Measurements from ENCODE around the gene HDAC9.

DNA sequence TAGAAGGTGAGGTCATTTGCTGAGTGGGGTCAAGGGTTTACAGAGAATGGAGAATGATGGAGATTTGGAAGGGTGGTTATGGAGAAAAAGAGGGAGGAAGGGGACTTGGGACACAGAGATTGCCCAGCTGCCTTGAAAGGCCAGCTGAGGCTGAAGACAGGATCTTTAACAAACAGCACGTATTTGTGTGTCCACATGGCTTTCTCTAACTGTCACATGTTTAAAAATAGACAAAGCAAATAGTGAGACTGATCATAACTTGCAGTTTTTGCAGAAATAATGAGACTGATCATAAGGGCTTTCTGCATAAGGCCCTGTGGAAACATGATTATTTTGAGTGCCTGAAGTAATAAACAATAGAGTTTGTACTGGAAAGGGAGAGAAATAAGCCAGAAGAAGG, 212.7 kb downstream of the HDAC9 start:
- TF ChIP-seq MEIS1 (CRISPR knock-in tag; IDR thresholded peaks at IDR 0.05; ENCODE audit: borderline replicate concordance) (no peak), ATF2 (tag by site-specific recombination; IDR thresholded peaks at IDR 0.05; ENCODE audit: low read depth) (no peak), ZBTB20 (tag by site-specific recombination; IDR thresholded peaks at IDR 0.05) (no peak), CTCF (tag by site-specific recombination; IDR thresholded peaks at IDR 0.05) (no peak)
